GM12864 (cell line): Measurements from ENCODE around the gene RUSC1.

ENCODE experiments used
- DNase-seq: peaks from one replicate; pipeline ENCODE4 v3.0.0-alpha.2; 2011; ENCODE audit warnings: low read depth
- H3K4me3 ChIP-seq: 2 replicates; pipeline ENCODE4 v1.5.1; 2011; ENCODE audit warnings: mild to moderate bottlenecking, low read depth, low read length, control low read depth
- TF ChIP-seq, protein P1 (sequence below): IDR thresholded peaks from 2 replicates; pipeline ENCODE4 v1.5.1; 2011; ENCODE audit warnings: low read depth, mild to moderate bottlenecking, moderate library complexity, low read length, control low read depth, inconsistent platforms; ENCODE audit errors: missing control alignments

The RUSC1 gene

DNA sequence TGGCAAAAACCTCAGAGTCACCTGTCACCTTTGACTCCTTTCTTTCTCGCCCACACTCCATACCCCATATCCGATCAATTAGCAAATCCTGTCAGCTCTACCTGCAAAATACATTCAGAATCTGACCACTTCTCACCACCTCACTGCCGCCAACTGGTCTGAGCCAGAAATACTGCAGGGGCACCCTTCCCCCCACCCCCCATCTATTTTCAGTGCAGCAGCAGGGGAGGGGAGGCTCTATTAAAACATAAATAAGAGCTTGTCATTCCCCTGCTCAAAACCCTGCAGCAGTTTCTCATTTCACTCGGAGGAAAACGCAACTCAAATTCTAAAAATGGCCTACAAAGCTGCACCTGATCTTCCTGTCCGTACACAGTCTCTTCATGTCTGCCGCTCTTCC lies 23.3 kb upstream of the RUSC1 start:
- no peak overlapping the region for H3K4me3 ChIP-seq
- TF ChIP-seq, protein P1, sequence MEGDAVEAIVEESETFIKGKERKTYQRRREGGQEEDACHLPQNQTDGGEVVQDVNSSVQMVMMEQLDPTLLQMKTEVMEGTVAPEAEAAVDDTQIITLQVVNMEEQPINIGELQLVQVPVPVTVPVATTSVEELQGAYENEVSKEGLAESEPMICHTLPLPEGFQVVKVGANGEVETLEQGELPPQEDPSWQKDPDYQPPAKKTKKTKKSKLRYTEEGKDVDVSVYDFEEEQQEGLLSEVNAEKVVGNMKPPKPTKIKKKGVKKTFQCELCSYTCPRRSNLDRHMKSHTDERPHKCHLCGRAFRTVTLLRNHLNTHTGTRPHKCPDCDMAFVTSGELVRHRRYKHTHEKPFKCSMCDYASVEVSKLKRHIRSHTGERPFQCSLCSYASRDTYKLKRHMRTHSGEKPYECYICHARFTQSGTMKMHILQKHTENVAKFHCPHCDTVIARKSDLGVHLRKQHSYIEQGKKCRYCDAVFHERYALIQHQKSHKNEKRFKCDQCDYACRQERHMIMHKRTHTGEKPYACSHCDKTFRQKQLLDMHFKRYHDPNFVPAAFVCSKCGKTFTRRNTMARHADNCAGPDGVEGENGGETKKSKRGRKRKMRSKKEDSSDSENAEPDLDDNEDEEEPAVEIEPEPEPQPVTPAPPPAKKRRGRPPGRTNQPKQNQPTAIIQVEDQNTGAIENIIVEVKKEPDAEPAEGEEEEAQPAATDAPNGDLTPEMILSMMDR: no peak
- no peak for DNase-seq

DNA sequence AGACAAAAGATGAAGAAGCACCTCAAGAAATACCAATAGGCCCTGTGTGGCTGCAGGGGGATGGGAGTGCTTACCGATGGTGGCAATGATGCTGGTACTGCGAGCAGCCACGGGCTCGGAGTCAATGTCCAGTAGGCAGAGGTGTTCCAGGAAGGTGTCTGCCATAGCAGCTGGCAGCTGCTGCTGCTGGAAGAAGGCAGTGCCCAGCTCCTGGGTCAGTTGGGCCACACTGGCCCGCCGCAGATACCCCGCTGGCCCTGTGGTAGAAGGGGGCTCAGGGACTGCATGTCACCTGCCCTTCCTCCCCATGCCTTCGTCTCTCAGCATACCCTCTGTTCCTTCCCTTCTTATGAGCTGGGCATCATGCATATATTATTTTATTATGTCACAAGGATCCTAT lies 20.7 kb upstream of the RUSC1 start:
- TF ChIP-seq, protein P1: no peak
- no peak overlapping the region for H3K4me3 ChIP-seq
- no peak for DNase-seq

DNA sequence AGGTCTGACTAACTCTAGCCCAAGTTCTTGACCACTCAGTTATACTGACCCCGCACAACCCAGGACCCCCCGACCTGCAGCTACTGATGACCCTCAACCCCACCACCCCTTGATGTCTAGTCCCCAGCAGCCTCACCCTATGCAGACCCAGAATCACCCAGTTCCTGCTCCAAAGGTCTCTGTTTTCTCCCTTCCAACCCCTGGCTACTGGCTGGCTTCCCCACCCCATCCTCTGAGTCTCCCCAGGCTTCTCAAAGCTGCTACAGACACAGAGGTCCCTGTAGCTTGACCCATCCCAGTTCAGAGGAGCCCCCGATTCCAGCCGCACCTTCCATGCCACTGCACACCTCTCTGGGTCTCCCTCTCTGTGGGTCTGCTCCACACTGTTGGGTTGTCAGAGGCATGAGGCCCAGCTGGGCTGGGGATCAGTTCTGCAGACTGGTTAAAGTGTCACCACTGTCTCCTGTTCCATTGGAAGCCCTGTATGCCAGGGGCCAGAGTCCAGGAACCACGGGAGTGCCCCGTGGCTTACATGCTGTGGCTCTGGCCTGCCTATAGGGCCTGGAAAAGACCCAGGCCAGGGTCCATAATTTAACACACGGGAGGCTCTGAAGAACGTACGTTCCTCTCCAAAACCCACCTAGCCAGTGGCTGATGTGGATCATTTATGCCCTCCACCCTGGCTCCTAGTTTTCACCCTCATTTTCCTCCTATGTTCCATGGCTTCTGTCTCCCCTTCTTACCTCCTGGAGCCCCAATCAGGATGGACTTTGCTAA lies 20.0 kb upstream of the RUSC1 start:
- TF ChIP-seq, protein P1: no peak
- no peak overlapping the region for H3K4me3 ChIP-seq
- DNase-seq: no peak

DNA sequence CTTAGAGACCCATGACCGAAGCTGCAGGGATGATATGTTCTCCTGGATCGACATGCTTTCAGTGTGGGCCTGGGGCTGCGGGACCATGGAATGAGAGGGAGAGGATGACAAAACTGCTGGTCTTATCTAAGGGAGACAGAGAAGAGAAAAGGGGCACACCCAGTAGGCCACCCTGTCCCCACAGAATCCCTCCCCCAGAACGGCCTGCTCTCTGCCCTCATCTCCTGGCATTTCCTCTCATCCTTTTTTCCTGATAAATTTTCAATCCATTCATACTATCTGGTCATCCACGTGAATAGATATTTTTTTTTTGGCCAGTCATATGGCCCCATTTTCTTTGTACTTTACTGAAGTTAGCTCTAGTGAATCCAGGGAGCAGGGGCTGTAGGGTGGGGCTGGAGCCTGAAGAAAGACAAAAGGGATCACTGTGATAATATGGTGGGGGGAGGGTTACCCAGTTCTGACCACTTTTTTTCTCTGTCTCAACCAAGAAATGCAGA lies 19.3 kb upstream of the RUSC1 start, which contains the start of gene PKLR:
PKLR (minus strand) TSS at position 97 of the 500 bp plus-strand sequence; CDS start at position 54, 43 bp downstream.
- TF ChIP-seq, protein P1: no peak
- no peak within 1 kb of the TSS for H3K4me3 ChIP-seq
- DNase-seq: no peak

DNA sequence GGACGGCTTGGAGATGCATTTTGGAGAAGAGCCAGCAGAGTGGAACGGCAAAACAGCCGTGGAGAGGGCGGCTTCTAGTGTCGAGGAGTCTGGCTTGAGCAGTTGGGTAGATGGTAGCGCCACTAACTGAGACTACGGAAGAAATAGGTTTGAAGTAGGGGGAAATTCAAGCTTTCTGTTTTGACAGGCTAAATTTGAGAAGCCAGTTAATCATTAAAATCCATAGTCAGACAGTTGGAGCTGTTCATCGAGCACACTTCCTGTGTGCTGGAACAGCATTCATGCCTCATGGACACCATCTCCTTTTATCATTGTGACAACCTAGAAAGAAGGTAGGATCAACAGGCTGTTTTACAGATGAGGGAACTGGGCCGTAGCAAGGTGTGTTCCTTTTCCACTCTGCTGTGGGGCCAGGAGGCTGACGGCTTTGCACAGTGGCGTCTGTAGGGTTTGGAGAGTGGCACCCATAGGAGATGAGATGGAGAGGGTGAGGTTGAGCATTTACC lies 16.1 kb upstream of the RUSC1 start:
- TF ChIP-seq, protein P1: no peak
- no peak overlapping the region for H3K4me3 ChIP-seq
- DNase-seq: no peak

DNA sequence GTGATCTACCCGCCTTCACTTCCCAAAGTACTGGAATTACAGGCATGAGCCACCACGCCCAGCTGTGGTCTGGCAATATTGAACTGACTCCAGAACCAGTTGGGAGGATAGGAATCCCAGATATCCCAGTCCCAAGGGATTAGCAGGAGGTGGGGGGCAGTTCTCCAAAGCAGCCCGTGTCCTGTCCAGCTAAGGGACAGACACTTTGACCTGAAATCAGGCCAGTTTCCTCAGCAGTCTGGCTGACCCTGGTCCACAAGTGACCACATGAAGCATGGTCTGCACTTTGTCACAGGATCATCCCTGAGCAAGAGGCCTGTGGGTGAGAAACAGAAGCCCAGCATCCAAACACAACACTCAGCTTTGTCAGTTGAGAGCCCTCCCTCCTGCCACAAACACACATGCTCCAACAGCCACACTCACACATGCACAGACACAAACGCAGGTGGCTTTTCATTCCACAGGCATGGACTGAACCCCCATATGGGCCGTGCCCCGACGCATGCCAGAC lies 14.8 kb upstream of the RUSC1 start:
- TF ChIP-seq, protein P1: no peak
- DNase-seq: no peak
- no peak overlapping the region for H3K4me3 ChIP-seq

DNA sequence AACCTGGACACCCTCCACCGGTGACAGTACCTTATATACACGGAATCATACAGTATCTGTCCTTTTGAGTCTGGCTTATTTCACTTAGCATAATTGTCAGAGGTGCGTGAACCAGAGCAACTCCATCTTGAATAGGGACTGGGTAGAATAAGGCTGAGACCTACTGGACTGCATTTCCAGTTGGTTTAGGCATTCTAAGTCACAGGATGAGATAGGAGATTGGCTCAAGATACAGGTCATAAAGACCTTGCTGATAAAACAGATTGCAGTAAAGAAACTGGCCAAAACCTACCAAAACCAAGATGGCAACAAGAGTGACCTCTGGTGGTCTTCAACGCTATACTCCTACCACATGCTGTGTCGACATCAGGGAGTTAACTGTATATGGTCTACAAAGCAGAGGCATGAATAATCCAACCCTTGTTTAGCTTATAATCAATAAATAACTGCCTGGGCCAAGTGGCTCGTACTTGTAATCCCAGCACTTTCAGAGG lies 13.4 kb upstream of the RUSC1 start:
- TF ChIP-seq, protein P1: peak; percentile 48
- no peak for DNase-seq
- no peak overlapping the region for H3K4me3 ChIP-seq
